ENCODE results near the gene C3orf38. TPM values are rescaled to one million over a fixed set of nuclear protein-coding genes. Genes with fewer than 3 reads are reported as not detected.
"Not testable (repeated sequence)": the region's sequence is repeated elsewhere in the genome, so short reads cannot be mapped to it uniquely, and the experiment has no call there.

Gene C3orf38
- total RNA-seq, 1 experiment from 2014 or later, result 12.5 TPM

DNA sequence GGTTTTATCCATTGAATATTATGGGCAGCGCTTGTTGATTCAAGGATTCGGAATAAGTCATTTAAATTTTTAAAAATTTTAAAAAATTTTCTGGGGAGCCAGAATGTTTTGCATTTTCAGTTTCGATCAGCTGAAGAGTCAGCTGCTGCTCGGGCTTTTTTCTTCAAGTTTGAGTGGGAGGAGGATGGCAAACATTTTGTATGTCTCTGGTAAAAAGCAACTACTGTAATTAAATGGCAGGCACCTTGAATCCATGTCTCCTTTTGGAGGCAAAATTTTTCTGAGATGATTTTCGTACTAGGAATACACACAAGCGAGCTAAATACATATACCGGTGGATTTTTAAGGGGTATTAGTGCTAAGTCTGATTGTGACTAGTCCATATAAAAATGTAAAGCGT, 612 bp downstream of the C3orf38 start:
- DNase-seq (ENCODE audit: low read depth), result no peak
- in situ Hi-C loops (cut with HindIII; ENCODE audit: low pct_unique_long_range_greater_than_20kb, low sequenced_read_pairs), result no loop called here

GRCh38 chr3:88150806-88151205, 1.0 kb downstream of the C3orf38 start:
- in situ Hi-C loops (cut with HindIII; ENCODE audit: low pct_unique_long_range_greater_than_20kb, low sequenced_read_pairs), result no loop called here

DNA sequence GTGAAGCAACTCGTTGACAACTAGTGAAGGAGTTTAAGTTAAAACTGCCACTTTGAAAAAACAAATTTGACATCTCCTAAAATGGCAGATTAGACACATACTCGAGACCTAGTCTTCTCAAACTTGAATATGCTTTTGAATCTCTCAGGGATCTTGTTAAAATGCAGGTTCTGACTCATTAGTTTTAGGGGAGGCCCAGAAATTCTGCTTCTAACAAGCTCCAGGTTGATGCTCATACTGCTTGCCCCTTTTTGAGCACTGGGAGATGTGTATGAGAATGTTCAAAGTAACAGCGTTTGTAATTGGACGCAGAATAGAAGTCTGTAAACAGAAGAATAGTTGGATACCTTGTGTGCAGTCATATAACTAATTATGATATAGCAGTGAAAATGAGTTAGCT, 1.6 kb downstream of the C3orf38 start:
- DNase-seq (ENCODE audit: low read depth), result no peak
- in situ Hi-C loops (cut with HindIII; ENCODE audit: low pct_unique_long_range_greater_than_20kb, low sequenced_read_pairs), result no loop called here

More at GRCh38 chr3:88150806-88151205, 1.0 kb downstream of the C3orf38 start:
- DNase-seq (ENCODE audit: low read depth), result no peak

- in situ Hi-C loops (cut with HindIII; ENCODE audit: low pct_unique_long_range_greater_than_20kb, low sequenced_read_pairs), result no loop called here
- no peak for DNase-seq (ENCODE audit: low read depth)
These were observed 3.1 kb downstream of the C3orf38 start for GRCh38 chr3:88152841-88153240.

GRCh38 chr3:88166419-88166971, 16.7 kb downstream of the C3orf38 start:
- DNase-seq (ENCODE audit: low read depth), result no peak
- in situ Hi-C loops (cut with HindIII; ENCODE audit: low pct_unique_long_range_greater_than_20kb, low sequenced_read_pairs), result no loop called here

- no peak for DNase-seq (ENCODE audit: low read depth)
- in situ Hi-C loops (cut with HindIII; ENCODE audit: low pct_unique_long_range_greater_than_20kb, low sequenced_read_pairs), result no loop called here
These were observed 17.4 kb downstream of the C3orf38 start for GRCh38 chr3:88167173-88167572.

DNA sequence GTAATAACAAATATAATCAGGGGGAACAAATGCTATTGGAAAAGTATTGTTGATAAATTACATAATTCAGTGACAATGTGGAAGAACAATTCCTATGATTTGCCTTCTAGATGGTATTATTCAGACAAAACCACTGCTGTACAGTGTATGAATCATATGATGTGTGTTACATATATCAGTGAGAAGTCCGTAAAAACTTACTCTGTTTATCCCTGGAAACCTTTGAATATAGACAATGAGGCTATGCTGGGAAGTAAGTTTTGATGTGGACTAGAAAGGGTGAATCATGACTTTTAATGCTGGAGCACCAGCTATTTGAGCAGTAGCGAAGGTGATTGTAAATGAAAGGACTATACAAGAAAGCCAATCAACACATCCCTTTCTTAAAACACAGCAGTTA, 17.9 kb downstream of the C3orf38 start:
- in situ Hi-C loops (cut with HindIII; ENCODE audit: low pct_unique_long_range_greater_than_20kb, low sequenced_read_pairs), result no loop called here
- DNase-seq (ENCODE audit: low read depth), result no peak

GRCh38 chr3:88168171-88168570, 18.4 kb downstream of the C3orf38 start:
- in situ Hi-C loops (cut with HindIII; ENCODE audit: low pct_unique_long_range_greater_than_20kb, low sequenced_read_pairs), result no loop called here
- no peak for DNase-seq (ENCODE audit: low read depth)

- peak; percentile 12 for DNase-seq (ENCODE audit: low read depth)
- in situ Hi-C loops (cut with HindIII; ENCODE audit: low pct_unique_long_range_greater_than_20kb, low sequenced_read_pairs), result no loop called here
These were observed 30.7 kb downstream of the C3orf38 start for GRCh38 chr3:88180398-88180999.

DNA sequence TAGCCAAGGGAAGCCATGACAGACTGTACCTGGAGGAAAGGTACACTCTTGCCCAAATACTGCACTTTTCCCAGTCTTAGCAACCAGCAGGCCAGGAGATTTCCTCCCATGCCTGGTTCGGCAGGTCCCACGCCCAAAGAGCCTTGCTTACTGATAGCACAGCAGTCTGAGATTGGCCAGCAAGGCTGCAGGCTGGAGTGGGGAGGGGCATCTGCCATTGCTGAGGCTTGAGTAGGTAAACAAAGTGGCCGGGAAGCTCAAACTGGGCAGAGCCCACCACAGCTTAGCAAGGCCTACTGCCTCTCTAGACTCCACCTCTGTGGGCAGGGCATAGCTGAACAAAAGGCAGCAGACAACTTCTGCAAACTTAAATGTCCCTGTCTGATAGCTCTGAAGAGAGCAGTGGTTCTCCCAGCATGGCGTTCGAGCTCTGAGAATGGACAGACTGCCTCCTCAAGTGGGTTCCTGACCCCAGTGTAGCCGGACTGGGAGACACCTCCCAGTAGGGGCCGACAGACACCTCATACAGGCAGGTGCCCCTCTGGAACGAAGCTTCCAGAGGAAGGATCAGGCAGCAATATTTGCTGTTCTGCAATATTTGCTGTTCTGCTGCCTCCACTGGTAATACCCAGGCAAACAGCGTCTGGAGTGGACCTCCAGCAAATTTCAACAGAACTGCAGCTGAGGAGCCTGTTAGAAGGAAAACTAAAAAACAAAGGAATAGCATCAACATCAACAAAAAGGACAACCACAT, 32.6 kb downstream of the C3orf38 start:
- DNase-seq (ENCODE audit: low read depth); in situ Hi-C loops (cut with HindIII; ENCODE audit: low pct_unique_long_range_greater_than_20kb, low sequenced_read_pairs): not testable (repeated sequence)

GRCh38 chr3:88188436-88188835, 38.7 kb downstream of the C3orf38 start:
- peak; percentile 70 for DNase-seq (ENCODE audit: low read depth)
- in situ Hi-C loops (cut with HindIII; ENCODE audit: low pct_unique_long_range_greater_than_20kb, low sequenced_read_pairs), result no loop called here

DNA sequence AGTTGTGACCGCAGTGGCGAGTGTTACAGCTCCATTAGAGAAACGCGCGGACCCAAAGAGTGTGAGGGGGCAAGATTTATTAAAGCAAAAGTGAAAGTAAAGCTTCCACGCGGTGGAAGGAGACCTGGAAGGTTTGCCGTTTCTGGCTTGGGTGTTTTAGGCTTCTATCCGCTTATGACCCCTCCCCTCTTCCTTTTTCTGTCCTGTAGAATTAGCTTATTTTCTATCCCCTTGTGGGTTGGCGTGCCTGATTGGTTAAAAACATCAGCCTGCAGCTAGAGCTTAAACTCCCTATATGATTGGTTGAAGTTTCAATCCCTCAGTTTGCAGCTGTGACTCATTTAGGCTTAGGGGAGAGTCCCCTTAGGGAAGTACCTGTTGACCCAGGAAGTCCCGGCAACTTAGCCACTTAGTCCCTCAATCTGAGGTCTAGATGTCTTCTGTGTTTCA, 39.6 kb downstream of the C3orf38 start:
- peak; percentile 83 for DNase-seq (ENCODE audit: low read depth)
- in situ Hi-C loops (cut with HindIII; ENCODE audit: low pct_unique_long_range_greater_than_20kb, low sequenced_read_pairs), result no loop called here

GRCh38 chr3:88191872-88192409, 42.2 kb downstream of the C3orf38 start:
- in situ Hi-C loops (cut with HindIII; ENCODE audit: low pct_unique_long_range_greater_than_20kb, low sequenced_read_pairs), result no loop called here
- DNase-seq (ENCODE audit: low read depth), result no peak

- no peak for DNase-seq (ENCODE audit: low read depth)
These were observed 42.9 kb downstream of the C3orf38 start for GRCh38 chr3:88192631-88193030.

DNA sequence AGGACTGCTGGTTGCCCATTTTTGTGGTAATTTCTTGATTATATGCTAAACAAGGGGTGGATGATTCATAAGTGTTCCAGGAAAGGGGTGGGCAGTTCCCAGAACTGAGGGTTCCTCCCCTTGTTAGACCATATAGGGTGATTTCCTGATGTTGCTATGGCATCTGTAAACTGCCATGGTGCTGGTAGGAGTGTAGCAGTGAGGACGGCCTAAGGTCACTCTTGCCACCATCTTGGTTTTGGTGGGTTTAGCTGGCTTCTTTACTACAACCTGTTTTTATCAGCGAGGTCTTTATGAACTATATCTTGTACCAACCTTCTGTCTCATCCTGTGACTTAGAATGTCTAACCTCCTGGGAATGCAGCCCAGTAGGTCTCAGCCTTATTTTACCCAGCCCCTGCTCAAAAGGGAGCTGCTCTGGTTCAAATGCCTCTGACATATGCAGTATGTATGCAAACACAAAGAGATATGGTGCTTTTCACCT, 46.2 kb downstream of the C3orf38 start:
- no peak for DNase-seq (ENCODE audit: low read depth)
- in situ Hi-C loops (cut with HindIII; ENCODE audit: low pct_unique_long_range_greater_than_20kb, low sequenced_read_pairs), result no loop called here

More at GRCh38 chr3:88192631-88193030, 42.9 kb downstream of the C3orf38 start:
- in situ Hi-C loops (cut with HindIII; ENCODE audit: low pct_unique_long_range_greater_than_20kb, low sequenced_read_pairs), result no loop called here

DNA sequence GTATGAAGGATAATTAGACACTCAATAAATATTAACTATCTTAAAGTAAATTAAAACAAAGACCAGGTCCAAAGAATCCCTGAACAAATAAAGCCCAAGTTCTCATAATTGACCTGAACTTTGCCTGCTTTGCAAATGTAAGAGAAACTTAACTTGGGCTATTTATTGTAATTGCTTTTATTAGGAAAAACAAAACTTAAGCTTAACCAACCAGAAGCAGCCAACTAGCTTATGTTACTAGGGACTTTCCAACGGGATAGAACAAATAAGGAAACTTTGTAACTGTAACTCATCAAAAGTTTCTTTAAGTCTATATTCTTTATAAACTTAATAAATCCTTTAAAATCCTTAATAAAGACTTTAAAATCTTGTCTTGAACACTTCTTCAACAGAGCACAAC, 48.4 kb downstream of the C3orf38 start:
- DNase-seq (ENCODE audit: low read depth), result no peak
- in situ Hi-C loops (cut with HindIII; ENCODE audit: low pct_unique_long_range_greater_than_20kb, low sequenced_read_pairs), result no loop called here

- in situ Hi-C loops (cut with HindIII; ENCODE audit: low pct_unique_long_range_greater_than_20kb, low sequenced_read_pairs), result no loop called here
- DNase-seq (ENCODE audit: low read depth), result peak; percentile 31
These were observed 53.9 kb downstream of the C3orf38 start for GRCh38 chr3:88203642-88204055.
